Measurements from ENCODE around the gene DRAP1. TPM values are rescaled to one million over a fixed set of nuclear protein-coding genes. Genes with fewer than 3 reads are reported as not detected.

The DRAP1 gene
- total and polyA plus RNA-seq, 9 of the 15 experiments (the other 6 are each of a cell fraction or from before 2014, with no cell fraction given): 9.6 to 200 (median 92.9) TPM

DNA sequence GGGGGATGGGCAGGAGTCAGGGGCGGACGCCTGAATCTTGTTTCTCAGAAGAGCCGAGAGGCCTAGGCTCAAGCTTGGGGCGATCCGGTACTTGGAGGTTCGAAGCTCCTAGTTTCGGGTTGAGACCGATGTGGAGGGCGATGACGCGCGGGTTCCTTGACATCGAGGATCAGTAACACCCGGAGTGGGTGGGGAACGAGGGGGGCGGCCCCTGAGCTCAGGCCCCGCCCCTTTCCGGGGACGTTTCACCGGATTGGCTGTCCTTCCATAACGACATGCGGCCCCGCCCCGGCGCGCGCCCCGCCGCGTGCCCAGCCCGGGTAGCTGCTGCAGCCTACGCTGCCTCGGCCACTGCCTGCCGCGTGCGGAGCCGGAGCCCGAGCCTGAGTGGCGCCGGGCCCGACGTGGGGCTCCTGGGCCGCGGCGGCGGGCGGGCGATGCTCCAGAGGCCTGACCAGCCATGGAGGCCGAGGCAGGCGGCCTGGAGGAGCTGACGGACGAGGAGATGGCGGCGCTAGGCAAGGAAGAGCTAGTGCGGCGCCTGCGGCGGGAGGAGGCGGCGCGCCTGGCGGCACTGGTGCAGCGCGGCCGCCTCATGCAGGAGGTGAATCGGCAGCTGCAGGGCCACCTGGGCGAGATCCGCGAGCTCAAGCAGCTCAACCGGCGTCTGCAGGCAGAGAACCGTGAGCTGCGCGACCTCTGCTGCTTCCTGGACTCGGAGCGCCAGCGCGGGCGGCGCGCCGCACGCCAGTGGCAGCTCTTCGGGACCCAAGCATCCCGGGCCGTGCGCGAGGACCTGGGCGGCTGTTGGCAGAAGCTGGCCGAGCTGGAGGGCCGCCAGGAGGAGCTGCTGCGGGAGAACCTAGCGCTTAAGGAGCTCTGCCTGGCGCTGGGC is 28.7 kb upstream of the DRAP1 start, which contains the start of gene CCDC85B:
Gene CCDC85B (plus strand): TSS at position 350 of the 895 bp plus-strand sequence. CDS start 111 bp downstream, at position 461.
- intact Hi-C loops (cut with micrococcal nuclease): loop anchor here (1.0 kb wide), 1 partner anchor 99 kb away; no protein-coding TSS in a partner anchor
- H3K27ac ChIP-seq (ENCODE audit: extremely low read depth, low read depth, low read length): peak within 1 kb of the TSS; percentile 85
- ChIA-PET CTCF (ENCODE audit: low intra/inter-chr PET ratio) (interaction anchor here (1.1 to 1.7 kb wide), 2 partner anchors 21 to 100 kb away, joined by 3 to 5 read pairs; no protein-coding TSS in a partner anchor), POLR2A (interaction anchor here (0.6 to 14.4 kb wide), 40 partner anchors 9 to 961 kb away, joined by 3 to 147 read pairs (median 4); partner anchors contain the start of genes BANF1, C11orf68, CFL1 and CTSW)
- peaks cover 64% of the 10 kb centered on the region for H3K79me2 ChIP-seq (ENCODE audit: control insufficient read depth, insufficient read depth, low read length)
- peak; percentile 81 for FAIRE-seq
- peaks cover 21% of the 10 kb centered on the region for H4K20me1 ChIP-seq (replicated peaks; ENCODE audit: control insufficient read depth, insufficient read depth, low read length)
- peak within 1 kb of the TSS; percentile 80 to 98 for H3K9ac ChIP-seq (ENCODE audit: insufficient read depth in 1 of 2, low read depth in 2 of 2, low read length in 2 of 2)
- H3K9me1 ChIP-seq (ENCODE audit: control insufficient read depth, insufficient read depth, low read length): no peaks in the 10 kb centered on the region
- peak within 1 kb of the TSS; percentile 78 for H2AFZ ChIP-seq (ENCODE audit: low read depth, low read length)
- ATAC-seq: peak; percentile 71
- H3K27me3 ChIP-seq (ENCODE audit: control insufficient read depth in 2 of 2, insufficient read depth in 2 of 2, low read length in 2 of 2): no peaks in the 10 kb centered on the region
- H3K4me3 ChIP-seq: peak within 1 kb of the TSS; percentile 70
- under 1% methylated on average over 86 of the region's 94 CpGs for WGBS (ENCODE audit: insufficient coverage, low coverage, missing lambda C conversion rate)
- peak within 1 kb of the TSS; percentile 91 for H3K4me2 ChIP-seq (ENCODE audit: insufficient read depth, low read length)
- H3K9me3 ChIP-seq (replicated peaks; ENCODE audit: control insufficient read depth, insufficient read depth, low read depth, low read length): no peaks in the 10 kb centered on the region
- H3K36me3 ChIP-seq (ENCODE audit: control insufficient read depth, insufficient read depth, low read length): peaks cover 50% of the 10 kb centered on the region; the same call in 2 of the 3 replicates
- H3K4me1 ChIP-seq (replicated peaks in 1 of 2; ENCODE audit: control insufficient read depth in 2 of 2, insufficient read depth in 2 of 2, low read length in 2 of 2): peaks cover 40 to 67% of the 10 kb centered on the region in 2 experiments
- no TSS peak for BruUV-seq (replicated peaks)
- peak; percentile 91 to 98 (median 94) for DNase-seq (ENCODE audit: extremely low read depth in 1 of 4, low spot score in 3 of 4)
- in situ Hi-C loops (cut with MboI): no loop called here
- TF ChIP-seq RBBP5 (IDR thresholded peaks at IDR 0.05; ENCODE audit: borderline replicate concordance, insufficient read depth, low read length, poor library complexity, severe bottlenecking) (peak; percentile 39), ZNF121 (CRISPR knock-in tag; conservative IDR thresholded peaks at IDR 0.05) (0 out of 2 replicates have a peak, but pooled peaks have one; percentile 11), FOXJ3 (CRISPR knock-in tag; IDR thresholded peaks at IDR 0.05) (no peak), ILF3 (IDR thresholded peaks at IDR 0.05; ENCODE audit: borderline replicate concordance) (peak; percentile 83; the same call in 1 of the 2 replicates), PTTG1 (tag; IDR thresholded peaks at IDR 0.05; ENCODE audit: low read depth) (no peak), XRCC5 (IDR thresholded peaks at IDR 0.05; ENCODE audit: low read depth, low read length) (no peak), PML (IDR thresholded peaks at IDR 0.05; ENCODE audit: low read length) (peak; percentile 61), IFI16 (CRISPR knock-in tag; IDR thresholded peaks at IDR 0.05) (no peak), ZNF699 (CRISPR knock-in tag; IDR thresholded peaks at IDR 0.05; ENCODE audit: insufficient replicate concordance) (no peak), MYNN (IDR thresholded peaks at IDR 0.05) (no peak), MYNN (CRISPR knock-in tag; IDR thresholded peaks at IDR 0.05) (no peak), ETV6 (IDR thresholded peaks at IDR 0.05; ENCODE audit: borderline replicate concordance in 1 of 2, low read depth in 2 of 2, low read length in 1 of 2) (no peak), ETV6 (CRISPR knock-in tag; IDR thresholded peaks at IDR 0.05; ENCODE audit: borderline replicate concordance) (no peak; the same call in 1 of the 2 replicates)
- TF ChIP-seq, protein P1, sequence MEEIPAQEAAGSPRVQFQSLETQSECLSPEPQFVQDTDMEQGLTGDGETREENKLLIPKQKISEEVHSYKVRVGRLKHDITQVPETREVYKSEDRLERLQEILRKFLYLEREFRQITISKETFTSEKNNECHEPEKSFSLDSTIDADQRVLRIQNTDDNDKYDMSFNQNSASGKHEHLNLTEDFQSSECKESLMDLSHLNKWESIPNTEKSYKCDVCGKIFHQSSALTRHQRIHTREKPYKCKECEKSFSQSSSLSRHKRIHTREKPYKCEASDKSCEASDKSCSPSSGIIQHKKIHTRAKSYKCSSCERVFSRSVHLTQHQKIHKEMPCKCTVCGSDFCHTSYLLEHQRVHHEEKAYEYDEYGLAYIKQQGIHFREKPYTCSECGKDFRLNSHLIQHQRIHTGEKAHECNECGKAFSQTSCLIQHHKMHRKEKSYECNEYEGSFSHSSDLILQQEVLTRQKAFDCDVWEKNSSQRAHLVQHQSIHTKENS (CRISPR knock-in tag; IDR thresholded peaks at IDR 0.05): no peak
- TF ChIP-seq, protein P2, sequence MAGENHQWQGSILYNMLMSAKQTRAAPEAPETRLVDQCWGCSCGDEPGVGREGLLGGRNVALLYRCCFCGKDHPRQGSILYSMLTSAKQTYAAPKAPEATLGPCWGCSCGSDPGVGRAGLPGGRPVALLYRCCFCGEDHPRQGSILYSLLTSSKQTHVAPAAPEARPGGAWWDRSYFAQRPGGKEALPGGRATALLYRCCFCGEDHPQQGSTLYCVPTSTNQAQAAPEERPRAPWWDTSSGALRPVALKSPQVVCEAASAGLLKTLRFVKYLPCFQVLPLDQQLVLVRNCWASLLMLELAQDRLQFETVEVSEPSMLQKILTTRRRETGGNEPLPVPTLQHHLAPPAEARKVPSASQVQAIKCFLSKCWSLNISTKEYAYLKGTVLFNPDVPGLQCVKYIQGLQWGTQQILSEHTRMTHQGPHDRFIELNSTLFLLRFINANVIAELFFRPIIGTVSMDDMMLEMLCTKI (IDR thresholded peaks at IDR 0.05; ENCODE audit: partially characterized antibody): no peak
- TF ChIP-seq, protein P3, sequence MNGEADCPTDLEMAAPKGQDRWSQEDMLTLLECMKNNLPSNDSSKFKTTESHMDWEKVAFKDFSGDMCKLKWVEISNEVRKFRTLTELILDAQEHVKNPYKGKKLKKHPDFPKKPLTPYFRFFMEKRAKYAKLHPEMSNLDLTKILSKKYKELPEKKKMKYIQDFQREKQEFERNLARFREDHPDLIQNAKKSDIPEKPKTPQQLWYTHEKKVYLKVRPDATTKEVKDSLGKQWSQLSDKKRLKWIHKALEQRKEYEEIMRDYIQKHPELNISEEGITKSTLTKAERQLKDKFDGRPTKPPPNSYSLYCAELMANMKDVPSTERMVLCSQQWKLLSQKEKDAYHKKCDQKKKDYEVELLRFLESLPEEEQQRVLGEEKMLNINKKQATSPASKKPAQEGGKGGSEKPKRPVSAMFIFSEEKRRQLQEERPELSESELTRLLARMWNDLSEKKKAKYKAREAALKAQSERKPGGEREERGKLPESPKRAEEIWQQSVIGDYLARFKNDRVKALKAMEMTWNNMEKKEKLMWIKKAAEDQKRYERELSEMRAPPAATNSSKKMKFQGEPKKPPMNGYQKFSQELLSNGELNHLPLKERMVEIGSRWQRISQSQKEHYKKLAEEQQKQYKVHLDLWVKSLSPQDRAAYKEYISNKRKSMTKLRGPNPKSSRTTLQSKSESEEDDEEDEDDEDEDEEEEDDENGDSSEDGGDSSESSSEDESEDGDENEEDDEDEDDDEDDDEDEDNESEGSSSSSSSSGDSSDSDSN (IDR thresholded peaks at IDR 0.05; ENCODE audit: borderline replicate concordance in 1 of 2, low read depth in 2 of 2, low read length in 2 of 2): no peak
